Adrenal gland (tissue), 5 donors: ENCODE measurements around the gene STRA6.

Source experiments
- POLR2A ChIP-seq, 2 donors: fragments of 450-650 bp; IDR thresholded peaks; one replicate each; pipeline ENCODE4 v1.6.1; 2017; ENCODE audit warnings: antibody characterized with exemption in 2 of 2, mild to moderate bottlenecking in 2 of 2, moderate library complexity in 1 of 2
- TF ChIP-seq, protein P1 (sequence below), 6 experiments: fragments of 450-650 bp in 4 of 6; fragments of 200-600 bp in 2 of 6; sonication (generic) in 1 of 6; IDR thresholded peaks; 1 replicate in 5 of 6; 2 replicates in 1 of 6; pipeline versions ENCODE4 v1.5.1 to v1.8.0; 2016 to 2021; ENCODE audit warnings: antibody characterized with exemption in 6 of 6, mild to moderate bottlenecking in 2 of 6, moderate library complexity in 1 of 6
- donor health status: DM: no; HTN: no; CAD: no.

DNA sequence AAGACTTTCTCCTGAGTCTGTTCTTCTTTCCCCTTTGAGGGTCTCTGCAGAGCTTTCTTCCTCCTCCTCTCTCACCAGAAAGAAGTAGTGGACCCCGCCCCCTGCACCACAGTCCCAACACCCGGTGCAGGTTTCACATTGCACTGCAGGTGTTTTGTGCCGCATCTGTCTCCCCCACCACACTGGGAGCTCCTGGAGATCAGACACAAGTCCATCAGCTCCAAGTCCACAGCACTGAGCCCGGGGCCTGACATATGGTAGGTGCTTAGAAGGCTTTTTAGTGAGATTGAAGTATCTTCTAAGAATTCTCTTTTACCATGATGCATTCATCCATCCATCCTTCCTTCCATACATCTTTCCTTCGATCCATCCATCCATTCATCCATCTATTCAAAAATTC lies 9.8 kb downstream of the STRA6 start:
- TF ChIP-seq, protein P1, sequence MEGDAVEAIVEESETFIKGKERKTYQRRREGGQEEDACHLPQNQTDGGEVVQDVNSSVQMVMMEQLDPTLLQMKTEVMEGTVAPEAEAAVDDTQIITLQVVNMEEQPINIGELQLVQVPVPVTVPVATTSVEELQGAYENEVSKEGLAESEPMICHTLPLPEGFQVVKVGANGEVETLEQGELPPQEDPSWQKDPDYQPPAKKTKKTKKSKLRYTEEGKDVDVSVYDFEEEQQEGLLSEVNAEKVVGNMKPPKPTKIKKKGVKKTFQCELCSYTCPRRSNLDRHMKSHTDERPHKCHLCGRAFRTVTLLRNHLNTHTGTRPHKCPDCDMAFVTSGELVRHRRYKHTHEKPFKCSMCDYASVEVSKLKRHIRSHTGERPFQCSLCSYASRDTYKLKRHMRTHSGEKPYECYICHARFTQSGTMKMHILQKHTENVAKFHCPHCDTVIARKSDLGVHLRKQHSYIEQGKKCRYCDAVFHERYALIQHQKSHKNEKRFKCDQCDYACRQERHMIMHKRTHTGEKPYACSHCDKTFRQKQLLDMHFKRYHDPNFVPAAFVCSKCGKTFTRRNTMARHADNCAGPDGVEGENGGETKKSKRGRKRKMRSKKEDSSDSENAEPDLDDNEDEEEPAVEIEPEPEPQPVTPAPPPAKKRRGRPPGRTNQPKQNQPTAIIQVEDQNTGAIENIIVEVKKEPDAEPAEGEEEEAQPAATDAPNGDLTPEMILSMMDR (IDR thresholded peaks at IDR 0.05), result no peak
- TF ChIP-seq POLR2A (IDR thresholded peaks at IDR 0.05), result no peak
